CD4-positive, alpha-beta T cell (primary cell): Measurements from ENCODE around the gene CHD2. TPM values are rescaled to one million over a fixed set of nuclear protein-coding genes. Genes with fewer than 3 reads are reported as not detected.
"Not testable (repeated sequence)": the region's sequence is repeated elsewhere in the genome, so short reads cannot be mapped to it uniquely, and the experiment has no call there.

Source experiments
- ATAC-seq: fragments of 200-7000 bp; cut with Tn5 transposase; one replicate; pipeline ENCODE4 v1.10.0; 2022; ENCODE audit warnings: mild to moderate bottlenecking; ENCODE audit not compliant: poor library complexity
- CTCF ChIA-PET: fragments of 350-600 bp; sonication (Branson Sonifier 250); formaldehyde crosslinking; loops from one replicate; lab custom pipeline; 2021; ENCODE audit warnings: antibody characterized with exemption, inconsistent platforms; lab: Charles Lee
- POLR2A ChIA-PET: fragments of 350-600 bp; sonication (Branson Sonifier 250); formaldehyde crosslinking; loops from one replicate; lab custom pipeline; 2021; ENCODE audit warnings: antibody characterized with exemption, inconsistent platforms; lab: Charles Lee
- DNase-seq, 14 experiments: peaks; one replicate each; pipeline ENCODE4 v3.0.0-alpha.2; 2013 to 2020; ENCODE audit warnings: mixed read lengths in 2 of 14
- H3K27ac ChIP-seq, 2 donors: one replicate each; pipeline versions ENCODE4 v1.5.1 to v1.7.0; 2013; ENCODE audit warnings: low read length in 2 of 2, low read depth in 1 of 2, mild to moderate bottlenecking in 1 of 2
- H3K27me3 ChIP-seq, 2 experiments: 1 replicate in 1 of 2; 2 replicates in 1 of 2; pipeline versions ENCODE4 v1.6.1 to v1.7.0; 2013; ENCODE audit warnings: low read length in 2 of 2, control low read depth in 1 of 2, mild to moderate bottlenecking in 1 of 2, moderate library complexity in 1 of 2; ENCODE audit not compliant: insufficient read depth in 2 of 2, control insufficient read depth in 1 of 2
- H3K36me3 ChIP-seq: one replicate; pipeline ENCODE4 v1.6.1; 2013; ENCODE audit warnings: low read length, control low read depth; ENCODE audit not compliant: insufficient read depth
- H3K4me1 ChIP-seq: one replicate; pipeline ENCODE4 v1.6.1; 2013; ENCODE audit warnings: low read length, control low read depth; ENCODE audit not compliant: insufficient read depth
- H3K4me3 ChIP-seq: one replicate; pipeline ENCODE4 v1.5.1; 2013; ENCODE audit warnings: mild to moderate bottlenecking, low read length, moderate library complexity
- H3K9me3 ChIP-seq, 2 experiments: 1 replicate in 1 of 2; 2 replicates in 1 of 2; pipeline versions ENCODE4 v1.6.1 to v1.7.0; 2013; ENCODE audit warnings: low read length in 2 of 2, mild to moderate bottlenecking in 2 of 2, control low read depth in 1 of 2, moderate library complexity in 1 of 2; ENCODE audit not compliant: control insufficient read depth in 1 of 2, insufficient read depth in 1 of 2
- H3K27ac Mint-ChIP-seq: one replicate; pipeline ENCODE4 v1.8.0; 2020; ENCODE audit warnings: mixed read lengths
- H3K27me3 Mint-ChIP-seq: one replicate; pipeline ENCODE4 v1.8.0; 2021; ENCODE audit warnings: mixed read lengths
- H3K36me3 Mint-ChIP-seq: one replicate; pipeline ENCODE4 v1.8.0; 2021; ENCODE audit warnings: low read depth, mixed read lengths
- H3K4me1 Mint-ChIP-seq: one replicate; pipeline ENCODE4 v1.8.0; 2021; ENCODE audit warnings: low read depth, mixed read lengths
- H3K4me3 Mint-ChIP-seq: one replicate; pipeline ENCODE4 v1.8.0; 2020; ENCODE audit warnings: mild to moderate bottlenecking, mixed read lengths
- H3K9me3 Mint-ChIP-seq: one replicate; pipeline ENCODE4 v1.8.0; 2020; ENCODE audit warnings: mixed read lengths
- CTCF ChIP-seq: fragments of 200-600 bp; IDR thresholded peaks from one replicate; pipeline ENCODE4 v1.8.0; 2022; ENCODE audit warnings: antibody characterized with exemption, mild to moderate bottlenecking
- intact Hi-C, 2 experiments: fragments of 100-400 bp; cut with DNase I in 1 of 2; cut with micrococcal nuclease in 1 of 2; formaldehyde crosslinking; loops; one replicate each; pipeline versions ENCODE4 v1.15.1 to v1.9.0; 2023 to 2025; cut with DNase I, micrococcal nuclease
- total RNA-seq, 174 experiments: library from RNA in 2 of 174; stranded (reverse) in 2 of 174; gene quantifications; one replicate each; pipeline ENCODE4 v1.2.3 and lab custom pipeline; 2021 to 2026

The CHD2 gene
- total RNA-seq, 2 experiments from 2014 or later: 615 to 660 TPM

GRCh38 chr15:93059442-93059841, 159.3 kb downstream of the CHD2 start:
- Mint-ChIP-seq H3K27me3 (no peaks in the 10 kb centered on the region), H3K27ac (no peak overlapping the region), H3K36me3 (no peaks in the 10 kb centered on the region), H3K9me3 (no peaks in the 10 kb centered on the region), H3K4me3 (no peak overlapping the region), H3K4me1 (no peaks in the 10 kb centered on the region)
- Histone ChIP-seq H3K27ac (no peak overlapping the region), H3K27me3 (peaks cover 0 to 4% of the 10 kb centered on the region in 2 experiments), H3K36me3 (no peaks in the 10 kb centered on the region), H3K9me3 (no peaks in the 10 kb centered on the region), H3K4me1 (no peaks in the 10 kb centered on the region), H3K4me3 (no peak overlapping the region)
- ATAC-seq (no peak), DNase-seq (no peak)
- ChIA-PET CTCF (interaction anchor here (1.2 kb wide), 1 partner anchor 28 kb away, joined by 3 read pairs; no protein-coding TSS in a partner anchor), POLR2A (no interaction called here)
- intact Hi-C loops: no loop called here
- no peak for TF ChIP-seq CTCF

- Histone ChIP-seq H3K27me3 (peaks cover 0 to 4% of the 10 kb centered on the region in 2 experiments), H3K4me1 (no peaks in the 10 kb centered on the region), H3K4me3 (no peak overlapping the region), H3K36me3 (no peaks in the 10 kb centered on the region), H3K27ac (no peak overlapping the region), H3K9me3 (no peaks in the 10 kb centered on the region)
- H3K4me1 Mint-ChIP-seq: no peaks in the 10 kb centered on the region
- H3K27me3 Mint-ChIP-seq: no peaks in the 10 kb centered on the region
- intact Hi-C loops: no loop called here
- no peak overlapping the region for H3K4me3 Mint-ChIP-seq
- ATAC-seq: no peak
- no peaks in the 10 kb centered on the region for H3K36me3 Mint-ChIP-seq
- no peak for DNase-seq
- ChIA-PET CTCF (interaction anchor here (1.2 kb wide), 1 partner anchor 27 kb away, joined by 3 read pairs; no protein-coding TSS in a partner anchor), POLR2A (no interaction called here)
- no peak overlapping the region for H3K27ac Mint-ChIP-seq
- H3K9me3 Mint-ChIP-seq: no peaks in the 10 kb centered on the region
- TF ChIP-seq CTCF: no peak
These were observed 160.5 kb downstream of the CHD2 start for GRCh38 chr15:93060336-93061248.

- H3K4me3 Mint-ChIP-seq, H3K27me3 Mint-ChIP-seq, H3K4me1 ChIP-seq, H3K27me3 ChIP-seq, H3K36me3 ChIP-seq, H3K36me3 Mint-ChIP-seq, H3K4me3 ChIP-seq, intact Hi-C loops, CTCF ChIA-PET, DNase-seq, H3K4me1 Mint-ChIP-seq, H3K27ac ChIP-seq, POLR2A ChIA-PET, H3K27ac Mint-ChIP-seq, ATAC-seq, H3K9me3 ChIP-seq, H3K9me3 Mint-ChIP-seq: not testable (repeated sequence)
These were observed 162.6 kb downstream of the CHD2 start for GRCh38 chr15:93062628-93063261.
